ENCODE measurements around the gene ZNF358. TPM values are rescaled to one million over a fixed set of nuclear protein-coding genes. Genes with fewer than 3 reads are reported as not detected.

Gene ZNF358
- total RNA-seq, 1 donor from 2014 or later, result 41.1 TPM

GRCh38 chr19:7500811-7501450, 15.0 kb upstream of the ZNF358 start:
- Histone ChIP-seq H3K4me2 (ENCODE audit: low read length) (peak overlapping the region; percentile 84), H3K9me3 (ENCODE audit: insufficient read depth, low read depth, low read length) (no peaks in the 10 kb centered on the region), H3K4me1 (ENCODE audit: insufficient read depth, low read length) (no peaks in the 10 kb centered on the region), H3K79me2 (ENCODE audit: insufficient read depth, low read length) (no peaks in the 10 kb centered on the region), H4K20me1 (ENCODE audit: insufficient read depth, low read length) (no peaks in the 10 kb centered on the region), H3K4me3 (ENCODE audit: insufficient read depth, low read depth, low read length) (peak overlapping the region; percentile 46), H3K9ac (ENCODE audit: low read length) (no peak overlapping the region), H2AFZ (ENCODE audit: low read depth, low read length) (peak overlapping the region; percentile 75), H3K27ac (ENCODE audit: low read depth, low read length) (no peak overlapping the region), H3K36me3 (ENCODE audit: insufficient read depth, low read length) (no peaks in the 10 kb centered on the region), H3K27me3 (ENCODE audit: insufficient read depth, low read length) (peaks cover 3% of the 10 kb centered on the region)
- FAIRE-seq (no peak), DNase-seq (ENCODE audit: low read depth) (peak; percentile 61)
- no peaks in the 10 kb centered on the region for H3K36me3 Mint-ChIP-seq (ENCODE audit: low read depth, unreplicated experiment)
- peaks cover 56% of the 10 kb centered on the region for H3K27me3 Mint-ChIP-seq (ENCODE audit: low read depth, unreplicated experiment)
- TF ChIP-seq EZH2 (IDR thresholded peaks at IDR 0.05; ENCODE audit: insufficient read depth, low read length), result peak; percentile 51
- TF ChIP-seq, protein P1, sequence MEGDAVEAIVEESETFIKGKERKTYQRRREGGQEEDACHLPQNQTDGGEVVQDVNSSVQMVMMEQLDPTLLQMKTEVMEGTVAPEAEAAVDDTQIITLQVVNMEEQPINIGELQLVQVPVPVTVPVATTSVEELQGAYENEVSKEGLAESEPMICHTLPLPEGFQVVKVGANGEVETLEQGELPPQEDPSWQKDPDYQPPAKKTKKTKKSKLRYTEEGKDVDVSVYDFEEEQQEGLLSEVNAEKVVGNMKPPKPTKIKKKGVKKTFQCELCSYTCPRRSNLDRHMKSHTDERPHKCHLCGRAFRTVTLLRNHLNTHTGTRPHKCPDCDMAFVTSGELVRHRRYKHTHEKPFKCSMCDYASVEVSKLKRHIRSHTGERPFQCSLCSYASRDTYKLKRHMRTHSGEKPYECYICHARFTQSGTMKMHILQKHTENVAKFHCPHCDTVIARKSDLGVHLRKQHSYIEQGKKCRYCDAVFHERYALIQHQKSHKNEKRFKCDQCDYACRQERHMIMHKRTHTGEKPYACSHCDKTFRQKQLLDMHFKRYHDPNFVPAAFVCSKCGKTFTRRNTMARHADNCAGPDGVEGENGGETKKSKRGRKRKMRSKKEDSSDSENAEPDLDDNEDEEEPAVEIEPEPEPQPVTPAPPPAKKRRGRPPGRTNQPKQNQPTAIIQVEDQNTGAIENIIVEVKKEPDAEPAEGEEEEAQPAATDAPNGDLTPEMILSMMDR (IDR thresholded peaks at IDR 0.05; ENCODE audit: insufficient read depth, low read depth, low read length), result no peak
- H3K9me3 Mint-ChIP-seq (ENCODE audit: unreplicated experiment), result no peaks in the 10 kb centered on the region
- no peaks in the 10 kb centered on the region for H3K4me1 Mint-ChIP-seq (ENCODE audit: low read depth, unreplicated experiment)
- no peak overlapping the region for H3K27ac Mint-ChIP-seq (ENCODE audit: unreplicated experiment)
- H3K4me3 Mint-ChIP-seq (ENCODE audit: unreplicated experiment), result peak overlapping the region; percentile 73

GRCh38 chr19:7502552-7502951, 13.4 kb upstream of the ZNF358 start:
- Mint-ChIP-seq H3K27ac (ENCODE audit: unreplicated experiment) (no peak overlapping the region), H3K36me3 (ENCODE audit: low read depth, unreplicated experiment) (no peaks in the 10 kb centered on the region), H3K4me1 (ENCODE audit: low read depth, unreplicated experiment) (no peaks in the 10 kb centered on the region), H3K27me3 (ENCODE audit: low read depth, unreplicated experiment) (peaks cover 47% of the 10 kb centered on the region), H3K4me3 (ENCODE audit: unreplicated experiment) (no peak overlapping the region), H3K9me3 (ENCODE audit: unreplicated experiment) (no peaks in the 10 kb centered on the region)
- no peaks in the 10 kb centered on the region for H4K20me1 ChIP-seq (ENCODE audit: insufficient read depth, low read length)
- no peaks in the 10 kb centered on the region for H3K9me3 ChIP-seq (ENCODE audit: insufficient read depth, low read depth, low read length)
- no peaks in the 10 kb centered on the region for H3K4me1 ChIP-seq (ENCODE audit: insufficient read depth, low read length)
- no peak overlapping the region for H2AFZ ChIP-seq (ENCODE audit: low read depth, low read length)
- FAIRE-seq (no peak), DNase-seq (ENCODE audit: low read depth) (no peak)
- no peak overlapping the region for H3K4me3 ChIP-seq (ENCODE audit: insufficient read depth, low read depth, low read length)
- H3K27ac ChIP-seq (ENCODE audit: low read depth, low read length), result no peak overlapping the region
- H3K36me3 ChIP-seq (ENCODE audit: insufficient read depth, low read length), result no peaks in the 10 kb centered on the region
- TF ChIP-seq EZH2 (IDR thresholded peaks at IDR 0.05; ENCODE audit: insufficient read depth, low read length), result no peak
- TF ChIP-seq, protein P1 (IDR thresholded peaks at IDR 0.05; ENCODE audit: insufficient read depth, low read depth, low read length), result no peak
- H3K27me3 ChIP-seq (ENCODE audit: insufficient read depth, low read length), result peaks cover 3% of the 10 kb centered on the region
- no peak overlapping the region for H3K4me2 ChIP-seq (ENCODE audit: low read length)
- no peaks in the 10 kb centered on the region for H3K79me2 ChIP-seq (ENCODE audit: insufficient read depth, low read length)
- H3K9ac ChIP-seq (ENCODE audit: low read length), result no peak overlapping the region

- peaks cover 1% of the 10 kb centered on the region for H3K9me3 Mint-ChIP-seq (ENCODE audit: unreplicated experiment)
- Histone ChIP-seq H3K36me3 (ENCODE audit: insufficient read depth, low read length) (no peaks in the 10 kb centered on the region), H3K27ac (ENCODE audit: low read depth, low read length) (no peak overlapping the region), H3K4me2 (ENCODE audit: low read length) (no peak overlapping the region), H3K4me1 (ENCODE audit: insufficient read depth, low read length) (no peaks in the 10 kb centered on the region), H3K4me3 (ENCODE audit: insufficient read depth, low read depth, low read length) (no peak overlapping the region), H3K9me3 (ENCODE audit: insufficient read depth, low read depth, low read length) (no peaks in the 10 kb centered on the region), H3K79me2 (ENCODE audit: insufficient read depth, low read length) (no peaks in the 10 kb centered on the region), H2AFZ (ENCODE audit: low read depth, low read length) (no peak overlapping the region), H3K9ac (ENCODE audit: low read length) (no peak overlapping the region), H3K27me3 (ENCODE audit: insufficient read depth, low read length) (peaks cover 3% of the 10 kb centered on the region), H4K20me1 (ENCODE audit: insufficient read depth, low read length) (no peaks in the 10 kb centered on the region)
- H3K4me1 Mint-ChIP-seq (ENCODE audit: low read depth, unreplicated experiment), result no peaks in the 10 kb centered on the region
- FAIRE-seq, result no peak
- DNase-seq (ENCODE audit: low read depth), result no peak
- no peak for TF ChIP-seq EZH2 (IDR thresholded peaks at IDR 0.05; ENCODE audit: insufficient read depth, low read length)
- TF ChIP-seq, protein P1 (IDR thresholded peaks at IDR 0.05; ENCODE audit: insufficient read depth, low read depth, low read length), result no peak
- no peak overlapping the region for H3K27ac Mint-ChIP-seq (ENCODE audit: unreplicated experiment)
- H3K4me3 Mint-ChIP-seq (ENCODE audit: unreplicated experiment), result no peak overlapping the region
- H3K27me3 Mint-ChIP-seq (ENCODE audit: low read depth, unreplicated experiment), result peaks cover 40% of the 10 kb centered on the region
- H3K36me3 Mint-ChIP-seq (ENCODE audit: low read depth, unreplicated experiment), result no peaks in the 10 kb centered on the region
Measured at GRCh38 chr19:7504684-7505083, 11.2 kb upstream of the ZNF358 start.
